HFF-Myc (cell line): ENCODE data around the gene MYT1.

Source experiments
- DNase-seq: peaks from one replicate; pipeline ENCODE4 v3.0.0-alpha.2; 2011; ENCODE audit warnings: low read depth; ENCODE audit errors: extremely low read depth
- H3K4me3 ChIP-seq: replicated peaks from 2 replicates; pipeline ENCODE4 v1.5.1; 2011; ENCODE audit warnings: low read depth, mild to moderate bottlenecking, control low read depth, low read length
- TF ChIP-seq, protein P1 (sequence below): IDR thresholded peaks from 2 replicates; pipeline ENCODE4 v1.5.1; 2012; ENCODE audit warnings: mild to moderate bottlenecking, low read depth, low read length, control low read depth; ENCODE audit errors: missing control alignments

MYT1 gene

DNA sequence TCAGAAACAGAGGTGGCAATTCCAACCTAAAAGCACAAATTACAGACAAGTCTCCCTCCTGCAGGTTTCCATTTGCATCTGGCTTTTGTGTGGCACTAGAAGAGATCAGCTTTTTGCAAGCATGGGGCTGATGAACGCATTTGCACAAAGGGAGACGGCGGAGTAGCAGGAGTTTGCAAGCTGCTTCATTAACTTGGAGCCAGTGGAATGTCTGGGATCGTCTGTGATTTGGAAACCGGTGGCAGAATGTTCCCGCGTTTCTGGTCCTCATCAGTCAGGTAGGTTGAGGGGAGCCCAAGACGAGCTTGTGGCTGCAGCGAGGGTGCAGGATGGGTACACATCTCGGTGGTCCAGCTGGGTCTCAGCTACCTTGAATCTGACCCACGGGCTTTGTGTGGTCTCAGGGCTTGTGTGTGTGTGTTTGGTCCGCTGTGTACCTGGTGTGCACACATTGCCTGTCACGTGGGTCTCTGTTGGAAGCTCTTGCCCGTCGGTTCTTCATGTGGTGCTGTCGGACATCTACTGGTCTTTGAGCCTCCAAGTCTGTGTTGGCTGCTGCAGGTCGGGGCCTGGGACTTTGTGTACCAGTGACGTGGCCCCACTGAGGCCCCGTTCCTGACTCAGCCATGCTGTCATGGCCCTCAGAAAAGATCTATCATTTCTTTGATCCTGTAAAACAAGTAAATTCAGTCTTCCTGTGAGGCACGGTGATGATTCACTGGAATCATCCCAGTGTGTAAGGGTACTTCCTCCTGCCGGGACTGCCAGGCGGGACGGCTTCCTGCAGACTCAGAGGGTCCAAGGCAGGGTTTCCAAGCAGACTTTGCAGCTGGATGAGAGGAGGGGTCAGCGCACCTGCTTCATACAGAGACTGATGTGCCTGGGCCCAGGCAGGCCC lies 12.4 kb upstream of the MYT1 start:
- DNase-seq = no peak
- H3K4me3 ChIP-seq = no peak overlapping the region
- TF ChIP-seq, protein P1, sequence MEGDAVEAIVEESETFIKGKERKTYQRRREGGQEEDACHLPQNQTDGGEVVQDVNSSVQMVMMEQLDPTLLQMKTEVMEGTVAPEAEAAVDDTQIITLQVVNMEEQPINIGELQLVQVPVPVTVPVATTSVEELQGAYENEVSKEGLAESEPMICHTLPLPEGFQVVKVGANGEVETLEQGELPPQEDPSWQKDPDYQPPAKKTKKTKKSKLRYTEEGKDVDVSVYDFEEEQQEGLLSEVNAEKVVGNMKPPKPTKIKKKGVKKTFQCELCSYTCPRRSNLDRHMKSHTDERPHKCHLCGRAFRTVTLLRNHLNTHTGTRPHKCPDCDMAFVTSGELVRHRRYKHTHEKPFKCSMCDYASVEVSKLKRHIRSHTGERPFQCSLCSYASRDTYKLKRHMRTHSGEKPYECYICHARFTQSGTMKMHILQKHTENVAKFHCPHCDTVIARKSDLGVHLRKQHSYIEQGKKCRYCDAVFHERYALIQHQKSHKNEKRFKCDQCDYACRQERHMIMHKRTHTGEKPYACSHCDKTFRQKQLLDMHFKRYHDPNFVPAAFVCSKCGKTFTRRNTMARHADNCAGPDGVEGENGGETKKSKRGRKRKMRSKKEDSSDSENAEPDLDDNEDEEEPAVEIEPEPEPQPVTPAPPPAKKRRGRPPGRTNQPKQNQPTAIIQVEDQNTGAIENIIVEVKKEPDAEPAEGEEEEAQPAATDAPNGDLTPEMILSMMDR = no peak

DNA sequence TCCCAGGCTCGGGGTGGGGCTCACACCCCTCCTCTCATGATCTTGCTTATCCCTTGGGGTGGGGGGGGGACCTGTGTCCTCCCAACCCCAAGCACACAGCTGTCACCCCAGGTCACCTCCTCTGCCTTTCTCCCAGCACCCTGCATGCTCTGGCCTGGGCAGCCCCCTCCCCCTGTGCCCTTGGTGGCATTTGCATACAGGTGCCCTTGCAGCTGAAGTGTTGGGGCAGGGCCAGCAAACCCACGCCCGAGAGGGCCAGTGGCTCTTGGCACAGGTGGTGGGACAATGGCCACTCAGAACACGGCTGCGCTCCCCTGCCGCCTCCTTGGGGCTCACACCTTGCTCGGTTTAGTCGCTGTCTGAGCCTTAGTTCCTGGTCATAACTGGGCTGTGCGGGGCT lies 11.3 kb upstream of the MYT1 start:
- DNase-seq = no peak
- no peak overlapping the region for H3K4me3 ChIP-seq
- TF ChIP-seq, protein P1 = no peak

DNA sequence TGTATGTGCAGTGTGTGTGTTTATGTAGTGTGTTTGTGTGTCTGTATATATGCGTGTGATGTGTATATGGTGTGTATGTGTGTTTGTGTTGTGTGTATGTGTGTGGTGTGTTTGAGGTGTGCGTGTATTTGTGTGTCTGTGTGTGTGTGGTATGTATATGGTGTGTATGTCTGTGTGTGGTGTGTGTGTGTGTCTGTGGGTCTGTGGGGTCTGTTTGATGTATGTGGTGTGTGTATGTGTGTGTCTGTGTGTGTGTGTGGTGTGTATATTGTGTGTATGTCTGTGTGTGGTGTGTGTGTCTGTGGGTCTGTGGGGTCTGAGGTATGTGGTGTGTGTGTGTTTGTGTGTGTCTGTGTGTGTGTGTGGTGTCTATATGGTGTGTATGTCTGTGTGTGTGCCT lies 10.8 kb upstream of the MYT1 start:
- no peak for DNase-seq
- TF ChIP-seq, protein P1 = no peak
- no peak overlapping the region for H3K4me3 ChIP-seq

DNA sequence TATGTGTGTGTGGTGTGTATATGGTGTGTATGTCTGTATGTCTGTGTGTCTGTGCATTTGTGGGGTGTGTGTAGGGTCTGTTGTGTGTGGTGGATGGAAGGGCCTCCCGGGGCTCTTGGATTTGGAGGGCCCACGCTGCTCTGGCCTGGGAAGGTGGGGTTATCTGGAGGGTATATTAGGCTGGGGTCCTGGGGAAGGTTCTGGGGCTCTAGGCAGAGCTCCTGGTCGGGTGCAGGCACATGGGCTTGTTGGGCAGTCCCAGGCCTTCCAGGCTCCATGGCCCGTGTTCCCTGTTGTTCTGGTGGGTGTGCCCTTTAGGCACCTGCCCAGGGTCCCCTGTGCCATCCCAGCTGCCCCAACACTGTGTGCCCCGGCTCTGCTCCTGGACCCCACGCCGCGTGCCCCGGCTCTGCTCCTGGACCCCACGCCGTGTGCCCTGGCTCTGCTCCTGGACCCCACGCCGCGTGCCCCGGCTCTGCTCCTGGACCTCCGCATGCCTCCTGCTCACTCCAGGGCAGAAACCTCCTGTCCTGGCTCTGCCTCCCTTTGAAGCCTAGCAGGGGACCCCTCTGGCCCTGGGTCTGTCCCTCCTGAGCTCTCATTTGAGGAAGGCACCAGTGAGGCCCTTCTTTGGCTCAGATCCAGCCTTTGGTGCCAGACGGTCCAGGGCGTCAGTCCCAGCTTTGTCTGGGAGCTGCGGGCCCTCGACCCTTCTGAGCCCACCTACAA lies 10.2 kb upstream of the MYT1 start:
- TF ChIP-seq, protein P1 = no peak
- DNase-seq = no peak
- H3K4me3 ChIP-seq = no peak overlapping the region

DNA sequence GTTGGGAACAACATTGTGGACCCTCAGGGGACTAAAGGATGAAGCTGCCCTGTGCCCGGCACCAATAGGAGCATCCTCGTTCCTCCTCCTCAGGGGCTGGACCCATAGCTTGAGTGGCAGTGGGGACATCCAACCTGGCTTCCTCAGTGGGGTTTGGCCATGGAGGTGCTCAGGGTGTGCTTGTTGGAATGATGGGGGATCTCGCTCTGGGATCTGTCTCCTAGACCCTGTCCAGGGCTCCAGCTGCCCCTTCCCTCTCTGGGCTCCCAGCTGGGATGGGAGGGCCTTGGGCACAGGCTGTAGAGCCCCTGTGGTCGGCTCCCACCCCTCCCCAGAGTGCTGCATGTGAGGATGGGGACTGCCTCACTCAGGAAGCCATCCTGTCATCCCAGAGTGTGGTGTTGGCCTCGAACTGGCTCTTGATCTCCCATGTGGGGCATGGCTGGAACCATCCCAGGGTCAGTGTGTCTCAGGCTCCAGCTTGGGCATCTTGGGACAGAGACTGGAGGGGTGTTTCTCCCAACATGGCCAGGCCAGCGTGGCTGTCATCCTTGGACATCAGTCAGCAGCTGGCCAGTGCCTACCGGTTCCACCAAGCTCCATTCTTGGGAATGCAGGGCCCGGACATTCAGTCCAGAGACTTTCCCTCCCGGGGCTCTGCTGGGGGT lies 9.5 kb upstream of the MYT1 start:
- TF ChIP-seq, protein P1 = no peak
- no peak overlapping the region for H3K4me3 ChIP-seq
- DNase-seq = no peak

DNA sequence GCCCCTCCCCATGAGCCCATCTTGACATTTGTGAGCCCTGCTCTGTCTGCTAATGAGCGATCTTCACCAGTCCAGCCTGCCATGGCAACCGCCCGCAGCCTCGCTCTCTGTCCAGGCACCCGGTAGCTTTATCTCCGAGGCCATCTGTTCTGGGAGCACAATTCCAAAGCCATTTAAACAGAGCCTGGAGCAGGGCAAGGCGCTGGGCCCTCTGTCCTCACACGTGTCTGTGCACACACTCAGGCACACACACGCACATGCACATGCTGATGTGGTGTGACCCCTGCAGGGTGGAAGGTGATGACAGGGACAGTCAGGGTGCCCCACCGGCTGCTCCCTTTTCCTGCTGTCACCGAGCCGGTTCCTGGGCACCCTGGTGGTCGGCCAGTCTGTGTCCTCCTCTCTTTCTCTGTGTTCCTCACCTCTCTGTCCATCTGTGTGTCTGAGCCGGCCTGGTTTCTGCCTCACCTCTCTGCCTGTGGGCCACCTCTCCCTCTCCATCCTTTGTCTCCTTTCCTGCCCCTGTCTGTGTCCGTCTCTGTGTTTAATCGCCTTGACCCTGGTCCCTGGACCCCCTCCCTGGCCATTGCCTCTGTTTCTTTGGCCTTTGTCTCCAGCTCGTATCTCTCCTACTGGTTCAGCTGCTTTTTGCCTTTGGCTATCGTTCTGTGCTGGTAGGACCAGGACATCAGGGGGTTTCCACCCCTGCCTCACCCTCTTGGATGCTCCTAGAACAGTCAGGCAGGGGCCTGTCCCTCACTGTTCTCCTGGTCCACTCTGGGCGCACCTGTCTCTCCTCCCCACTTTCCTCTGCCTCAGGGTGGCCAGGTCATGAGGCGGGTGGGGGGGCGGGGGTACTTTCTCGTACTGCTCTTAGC lies 8.8 kb upstream of the MYT1 start:
- TF ChIP-seq, protein P1 = no peak
- DNase-seq = no peak
- H3K4me3 ChIP-seq = no peak overlapping the region
